Smooth muscle cell of the brain vasculature (primary cell): ENCODE results near the gene SNRK.

ENCODE experiments used
- DNase-seq: peaks from one replicate; pipeline ENCODE4 v3.0.0-alpha.2; 2012; ENCODE audit warnings: low read depth, low spot score

SNRK gene

DNA sequence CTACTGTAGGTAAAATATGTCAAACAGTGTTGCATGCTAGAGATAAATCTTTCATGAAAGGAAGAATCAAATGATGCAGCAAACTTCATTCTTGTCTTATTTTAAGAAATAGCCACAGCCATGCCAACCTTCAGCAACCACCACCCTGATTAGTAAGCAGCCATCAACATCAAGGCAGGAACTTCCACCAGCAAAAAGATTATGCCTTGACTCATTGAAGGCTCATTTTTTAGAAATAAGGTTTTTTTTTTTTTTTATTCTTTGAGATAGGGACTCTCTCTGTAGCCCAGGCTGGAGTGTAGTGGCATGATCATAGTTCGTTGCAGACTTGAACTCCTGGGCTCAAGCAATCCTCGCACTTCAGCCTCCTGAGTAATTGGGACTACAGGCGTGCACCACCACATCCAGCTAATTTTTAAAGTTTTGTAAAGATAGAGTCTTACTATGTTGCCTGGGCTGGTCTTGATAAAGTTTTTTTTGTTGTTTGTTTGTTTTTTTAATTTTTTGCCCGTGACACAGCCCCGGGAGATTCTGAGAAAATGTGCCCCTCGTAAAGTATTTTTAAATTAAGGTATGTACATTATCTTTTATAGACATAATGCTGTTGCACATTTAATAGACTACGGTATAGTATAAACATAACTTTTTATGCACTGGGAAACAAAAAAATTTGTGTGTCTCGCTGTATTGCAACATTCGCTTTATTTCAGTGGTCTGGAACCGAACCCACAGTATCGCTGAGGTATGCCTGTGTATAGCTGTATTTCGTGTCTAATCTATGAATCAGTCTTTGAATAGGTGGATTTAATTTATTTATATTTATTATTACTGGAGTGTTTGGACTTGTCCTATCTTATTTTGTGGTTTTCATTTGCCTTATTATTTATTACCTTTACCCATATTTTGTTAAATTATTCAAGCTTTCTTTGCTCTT, 23.3 kb downstream of the SNRK start:
- DNase-seq, result no peak

DNA sequence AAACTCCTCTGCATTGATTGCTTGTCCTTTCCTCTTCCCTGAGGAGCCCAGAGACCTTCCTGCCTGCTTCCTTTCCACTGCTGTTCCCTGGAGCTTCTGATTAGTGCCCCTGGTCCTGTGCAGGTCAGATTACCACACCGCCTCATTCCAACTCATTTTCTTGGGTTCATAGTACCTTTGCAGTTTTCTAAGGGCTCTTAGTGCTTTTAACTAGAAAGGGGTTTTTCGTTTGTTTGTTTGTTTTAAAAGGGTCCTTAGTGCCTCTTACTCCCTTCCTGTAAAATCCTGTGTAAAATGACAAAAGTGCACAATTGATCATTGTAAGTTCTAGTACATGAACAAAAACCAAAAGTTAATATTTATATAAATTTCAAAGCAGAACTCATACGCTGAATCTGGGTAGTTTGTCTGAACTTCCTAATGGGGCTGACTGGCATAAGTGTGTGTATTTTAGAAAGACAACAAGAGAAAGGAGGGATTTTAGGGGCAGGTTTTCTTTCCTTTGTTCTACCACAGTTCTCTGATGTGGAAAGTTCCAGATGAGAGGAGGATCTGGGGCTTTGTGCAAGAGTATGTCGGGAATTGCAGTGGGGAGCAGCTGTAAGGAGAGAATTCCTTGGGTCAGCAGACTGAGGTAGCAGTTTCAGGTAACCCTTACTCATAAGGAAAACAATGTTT, 30.6 kb downstream of the SNRK start:
- no peak for DNase-seq

DNA sequence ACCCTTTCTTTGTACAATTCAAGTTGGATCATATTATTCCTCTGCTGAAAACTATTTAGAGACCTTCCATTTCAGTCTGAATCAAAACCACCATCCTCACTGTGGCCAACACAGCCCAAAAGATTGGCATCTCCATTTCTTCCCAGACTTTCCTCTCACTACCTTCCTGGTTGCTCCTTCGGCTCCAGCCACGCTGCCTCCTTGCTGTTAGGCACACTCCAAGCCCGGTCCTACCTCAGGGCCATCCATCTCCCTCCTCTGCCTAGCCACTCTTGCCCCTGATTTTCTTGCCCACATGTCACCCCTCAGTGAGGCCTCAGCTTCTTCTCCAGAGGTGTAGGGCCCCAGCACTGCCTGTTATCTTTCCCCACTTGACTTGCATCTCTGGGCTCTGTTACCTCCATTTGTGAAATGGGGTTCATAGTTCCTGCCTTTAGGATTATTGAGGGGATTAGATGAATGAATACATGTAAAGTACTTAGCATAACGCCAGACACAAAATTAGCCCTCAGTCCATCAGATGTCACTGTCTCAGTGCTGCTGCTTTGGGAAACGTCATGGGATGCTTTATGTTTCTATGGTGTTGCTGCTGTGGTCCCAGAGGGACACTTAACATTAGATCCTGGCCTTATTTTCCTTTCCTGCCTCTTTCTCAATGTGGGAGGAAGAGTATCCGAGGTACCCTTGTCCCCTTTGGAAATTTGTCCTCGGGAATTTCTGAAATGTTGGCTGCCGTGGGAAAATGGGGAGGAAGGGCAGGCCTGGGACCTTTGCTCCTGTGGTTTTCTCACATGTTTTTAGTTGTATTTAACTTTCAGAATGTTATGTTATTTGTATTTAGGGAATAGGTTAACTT, 31.3 kb downstream of the SNRK start:
- DNase-seq, result no peak

DNA sequence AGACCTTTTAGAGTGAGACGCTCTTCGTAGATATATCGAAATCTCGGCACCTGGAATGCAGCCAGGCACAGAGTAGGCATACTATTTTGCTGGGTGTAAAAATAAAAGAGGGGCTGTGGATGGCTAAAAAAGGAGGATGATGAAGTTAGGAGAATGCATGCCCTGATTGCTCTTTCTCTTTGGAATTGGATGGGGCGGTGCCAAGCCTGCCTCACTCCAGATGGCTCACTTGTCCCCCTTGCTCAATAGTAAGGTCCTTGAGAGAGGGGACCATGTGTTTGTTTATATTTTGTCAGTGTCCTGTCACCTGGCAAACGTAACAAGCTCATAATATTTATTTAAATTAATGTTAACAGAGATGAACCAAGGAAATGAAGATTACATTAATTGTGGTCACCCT, 33.0 kb downstream of the SNRK start:
- no peak for DNase-seq

DNA sequence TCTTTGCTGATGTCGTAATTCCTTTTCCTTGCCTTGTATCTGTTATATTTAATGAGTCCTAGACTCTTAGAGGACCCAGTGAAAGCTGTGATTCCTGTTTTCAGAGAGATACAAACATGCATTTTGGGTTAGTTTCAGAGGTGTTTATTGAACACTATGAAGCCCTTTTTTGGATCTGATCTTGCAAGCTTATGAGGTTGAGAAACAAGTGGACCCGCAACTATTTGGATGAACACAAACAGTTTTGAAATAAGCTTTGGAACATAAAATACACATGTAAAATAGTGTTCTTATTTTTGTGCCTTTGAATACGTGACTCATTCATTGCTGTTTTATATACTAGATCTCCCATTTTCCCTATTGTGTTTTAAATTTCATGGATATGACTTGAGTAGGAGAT, 33.5 kb downstream of the SNRK start:
- DNase-seq, result no peak

DNA sequence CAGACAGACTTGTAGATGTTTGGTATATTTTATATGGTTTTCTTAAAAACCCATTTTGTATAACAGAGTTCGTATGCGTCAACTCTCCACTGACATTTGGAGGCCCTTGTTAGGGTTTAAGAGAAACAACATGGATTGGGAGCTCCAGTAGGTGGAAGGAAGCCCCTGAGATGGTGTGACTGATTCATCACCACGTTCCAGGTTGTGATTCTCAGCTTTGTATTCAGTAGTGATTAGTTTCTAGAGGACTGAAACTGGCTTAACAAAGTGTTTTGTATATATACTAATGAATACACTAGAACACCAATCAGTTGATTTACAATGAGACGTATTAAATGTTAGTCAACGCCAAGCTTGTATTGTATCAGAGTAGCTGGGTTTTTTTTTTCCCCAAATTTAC, 33.9 kb downstream of the SNRK start:
- no peak for DNase-seq

DNA sequence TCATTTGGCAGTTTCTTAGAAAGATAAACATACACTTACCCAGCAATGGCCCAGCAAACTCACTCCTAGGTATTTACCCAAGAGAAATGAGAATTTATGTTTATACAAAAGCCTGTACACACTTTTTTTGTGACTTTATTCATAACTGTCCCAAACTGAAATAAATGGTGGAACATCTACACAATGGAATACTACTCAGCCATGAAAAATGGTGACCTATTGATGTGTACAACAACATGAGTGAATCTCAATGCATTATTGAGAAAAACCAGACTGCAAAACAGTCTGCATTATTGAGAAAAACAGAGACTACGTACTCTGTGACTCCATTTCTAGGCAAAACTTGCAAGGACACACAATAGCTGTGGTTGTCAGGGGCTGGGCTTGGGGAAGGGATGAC, 37.2 kb downstream of the SNRK start:
- DNase-seq, result no peak

DNA sequence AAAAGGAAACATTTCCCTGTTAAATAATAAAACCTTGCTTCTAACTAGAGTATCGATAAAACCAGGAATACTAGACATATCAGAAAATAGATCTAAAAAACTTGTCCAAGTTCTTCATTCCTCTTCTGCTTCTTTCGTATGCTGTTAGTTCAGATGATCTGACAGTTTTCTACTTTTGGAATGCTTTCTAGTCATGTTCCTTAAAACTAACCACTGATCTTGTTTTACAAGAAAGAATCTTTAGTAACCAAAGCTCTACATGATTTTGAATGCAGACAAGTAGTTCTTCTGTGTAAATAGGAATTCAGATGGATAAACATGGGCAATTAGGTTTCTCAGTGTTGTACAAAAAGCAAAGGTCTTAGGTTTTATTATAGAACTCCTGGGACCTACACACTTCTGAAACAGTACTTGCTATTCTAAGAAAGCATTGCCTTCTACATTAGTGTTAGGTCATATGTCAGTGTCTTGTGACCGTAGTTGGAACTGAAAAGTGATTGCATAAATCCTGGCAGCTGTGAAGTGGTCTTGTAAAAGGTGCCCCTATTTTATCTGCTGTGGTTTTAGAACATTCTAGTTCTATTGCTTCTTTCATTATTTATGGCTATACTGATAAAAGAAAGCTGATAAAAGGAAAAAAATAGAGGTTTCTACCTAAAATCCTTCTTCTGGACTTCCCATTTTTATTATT, 40.7 kb downstream of the SNRK start:
- no peak for DNase-seq

DNA sequence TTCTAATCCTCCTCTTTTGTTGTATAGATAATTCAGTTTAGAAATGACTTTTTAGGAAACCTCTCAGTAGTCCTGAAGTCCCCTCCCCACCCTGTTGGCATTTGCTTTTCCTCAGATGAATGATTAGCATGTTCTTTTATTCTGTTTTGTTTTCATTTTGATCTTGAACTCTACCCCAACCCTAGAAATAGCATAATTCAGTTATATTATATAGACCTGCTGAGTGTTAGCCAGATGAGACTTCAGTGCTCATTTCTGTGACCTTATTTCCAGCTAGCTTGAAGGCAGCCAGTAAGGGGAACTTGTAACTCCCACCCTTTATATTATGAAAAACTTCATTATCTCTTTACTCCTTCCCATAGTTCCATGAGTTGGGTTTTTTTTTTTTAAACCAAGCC, 41.2 kb downstream of the SNRK start:
- DNase-seq, result no peak

DNA sequence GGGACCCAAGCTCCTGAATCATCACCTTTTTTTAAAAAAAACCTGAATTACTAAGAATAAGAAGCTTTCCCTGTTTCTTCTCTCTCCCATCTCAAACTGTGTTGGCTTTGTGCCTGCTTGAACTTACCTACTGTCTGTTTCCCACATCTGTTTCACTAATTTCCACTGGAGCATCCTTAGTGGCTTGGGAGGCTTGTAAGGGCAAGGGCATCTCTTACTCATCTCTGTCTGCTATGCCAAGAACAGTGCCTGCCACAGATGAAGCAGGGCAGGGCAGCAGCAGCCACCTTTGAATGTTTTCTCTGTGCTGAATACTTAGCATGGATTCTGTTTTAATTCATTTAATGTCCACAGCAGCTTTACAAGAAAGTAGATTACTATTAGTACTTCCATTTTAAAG, 42.3 kb downstream of the SNRK start:
- no peak for DNase-seq

DNA sequence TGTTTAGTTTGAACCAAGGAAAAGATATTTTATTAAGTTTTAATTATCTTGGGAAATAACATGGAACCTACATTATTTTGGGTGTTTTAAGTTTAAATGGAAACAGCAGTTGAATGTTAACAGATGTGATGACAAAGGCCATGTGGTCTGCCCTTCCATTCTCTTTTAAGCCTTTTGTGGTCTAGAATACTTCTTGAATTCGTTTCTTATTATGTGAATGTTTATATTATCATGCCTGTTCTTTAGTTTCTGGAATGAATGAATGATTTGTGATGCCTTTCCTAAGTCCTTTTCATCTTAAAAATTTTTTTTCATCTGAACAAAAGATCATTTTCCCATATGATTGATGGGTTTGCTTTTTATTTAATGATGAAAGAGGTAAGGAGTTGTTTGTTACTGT, 44.6 kb downstream of the SNRK start:
- DNase-seq, result no peak

DNA sequence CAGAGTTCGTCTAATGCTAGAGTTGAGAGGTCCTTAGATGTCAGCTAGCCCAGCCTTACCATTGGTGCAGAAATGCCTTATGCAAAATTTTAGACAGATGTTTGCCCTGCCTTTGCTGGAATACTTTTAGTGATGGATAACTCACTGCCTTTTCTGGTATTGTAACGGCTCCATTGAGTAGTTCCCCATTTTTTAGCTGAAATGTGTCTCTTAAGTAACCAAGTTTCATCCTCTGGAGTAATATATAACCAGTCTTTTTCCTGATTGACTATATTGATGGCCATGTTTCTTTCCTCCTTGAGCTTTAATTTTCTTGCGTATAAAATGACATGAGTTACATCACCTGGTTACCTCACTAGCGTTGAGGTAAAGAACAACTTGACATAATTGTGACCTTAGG, 45.0 kb downstream of the SNRK start:
- DNase-seq, result no peak

DNA sequence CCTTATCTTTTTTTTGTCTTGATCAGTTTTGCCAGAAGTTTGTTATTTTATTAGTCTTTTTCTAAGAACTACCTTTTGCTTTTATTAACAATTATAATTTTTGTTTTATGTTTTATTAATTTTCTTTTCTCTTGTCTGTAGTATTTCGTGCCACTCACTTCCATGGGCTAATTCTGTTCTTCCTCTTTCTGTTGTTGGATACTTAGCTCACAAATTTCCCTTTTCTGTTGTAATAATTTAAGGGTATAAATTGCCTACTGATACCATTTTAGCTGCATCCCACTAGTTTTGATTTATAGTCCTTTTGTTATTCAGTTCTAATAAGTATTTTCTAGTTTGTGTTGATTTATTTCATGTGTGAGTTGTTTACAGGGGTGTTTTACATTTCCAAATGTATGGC, 48.6 kb downstream of the SNRK start:
- DNase-seq, result no peak

DNA sequence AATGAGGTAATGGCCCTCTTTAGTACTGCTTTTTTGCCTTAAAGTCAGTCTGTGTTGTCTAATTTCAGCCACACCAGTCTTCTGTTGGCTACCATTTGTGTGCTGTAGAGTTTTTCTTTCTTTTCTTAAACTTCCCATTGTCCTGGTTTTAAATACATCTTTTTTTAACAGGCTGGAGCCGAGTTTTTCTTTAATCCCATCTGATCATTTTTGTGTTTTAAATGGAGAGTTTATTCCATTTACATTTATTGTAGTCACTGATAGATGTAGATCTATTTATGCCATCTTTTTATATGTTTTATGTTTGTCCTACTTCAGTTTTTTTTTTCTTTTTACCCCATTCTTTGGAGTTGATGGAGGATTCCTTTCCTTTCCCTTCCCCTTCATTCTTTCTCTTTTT, 49.5 kb downstream of the SNRK start:
- no peak for DNase-seq

DNA sequence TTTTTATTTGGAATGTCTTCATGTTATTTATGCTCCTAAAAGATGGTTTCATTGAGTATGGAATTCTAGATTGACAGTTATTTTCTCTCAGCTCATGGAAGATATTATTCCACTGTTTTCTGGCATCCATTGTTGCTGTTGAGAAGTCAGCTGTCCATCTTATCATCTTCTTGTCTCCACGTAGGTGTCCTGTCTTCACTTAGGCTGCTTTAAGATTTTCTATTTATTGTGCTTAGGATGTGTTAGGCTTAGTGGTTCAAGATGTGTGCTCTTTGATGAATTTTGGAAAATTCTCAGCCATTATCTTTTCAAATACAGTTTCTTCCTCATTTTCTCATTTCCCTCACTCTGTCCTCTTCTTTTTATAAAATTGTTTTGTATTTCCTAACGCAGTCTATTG, 52.0 kb downstream of the SNRK start:
- DNase-seq, result no peak

DNA sequence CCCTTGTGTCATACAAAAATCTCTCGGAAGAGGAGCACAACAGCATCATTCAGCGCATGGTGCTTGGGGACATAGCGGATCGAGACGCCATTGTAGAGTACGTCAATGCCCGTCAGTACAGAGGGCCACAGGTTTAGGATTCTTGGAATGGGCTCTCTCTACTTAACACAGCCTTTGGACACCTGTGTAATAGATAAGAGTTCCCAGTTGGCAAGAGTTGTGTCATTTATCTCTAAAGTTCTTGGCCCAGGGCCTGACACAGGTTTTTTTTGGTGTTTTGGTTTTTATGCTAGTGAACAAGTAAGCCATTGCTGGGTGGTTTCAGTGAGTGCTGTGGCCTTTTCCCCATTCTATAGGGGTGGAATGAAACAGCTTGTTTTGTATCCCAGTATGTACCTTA, 54.1 kb downstream of the SNRK start:
- no peak for DNase-seq

DNA sequence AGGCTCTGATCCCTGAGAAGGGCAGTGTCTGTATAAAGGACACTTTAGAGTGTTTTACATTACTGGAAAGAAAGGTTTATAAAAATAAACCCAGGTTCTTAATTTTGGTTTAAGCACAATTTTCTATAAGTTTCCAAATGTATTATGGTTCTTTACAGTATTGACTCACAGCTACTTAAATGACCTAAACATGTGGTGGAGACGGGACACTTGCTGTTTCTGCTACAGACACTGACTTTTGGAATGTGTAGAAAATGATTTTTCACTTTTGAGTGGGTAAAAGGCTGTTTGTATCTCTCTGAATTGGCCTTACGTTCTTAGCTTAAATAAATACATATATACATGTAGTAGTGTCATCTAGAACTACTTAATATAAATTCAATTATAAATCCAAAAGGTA, 55.4 kb downstream of the SNRK start:
- DNase-seq, result no peak

DNA sequence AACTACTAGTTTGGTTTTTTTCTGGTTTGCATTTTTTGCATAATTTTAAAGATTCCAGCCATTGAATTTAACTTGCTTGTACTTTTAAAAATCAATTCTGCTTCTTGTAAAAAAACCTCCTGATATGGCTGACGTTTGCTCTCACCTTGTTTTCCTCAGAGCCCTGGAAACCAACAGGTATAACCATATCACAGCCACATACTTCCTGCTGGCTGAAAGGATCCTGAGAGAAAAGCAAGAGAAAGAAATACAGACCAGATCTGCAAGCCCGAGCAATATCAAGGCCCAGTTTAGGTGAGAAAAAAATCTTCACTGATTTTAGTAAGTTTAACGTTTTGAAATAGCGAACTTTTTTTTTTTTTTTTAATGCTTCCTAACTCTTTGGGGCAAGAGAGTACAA, 56.8 kb downstream of the SNRK start:
- DNase-seq, result no peak

DNA sequence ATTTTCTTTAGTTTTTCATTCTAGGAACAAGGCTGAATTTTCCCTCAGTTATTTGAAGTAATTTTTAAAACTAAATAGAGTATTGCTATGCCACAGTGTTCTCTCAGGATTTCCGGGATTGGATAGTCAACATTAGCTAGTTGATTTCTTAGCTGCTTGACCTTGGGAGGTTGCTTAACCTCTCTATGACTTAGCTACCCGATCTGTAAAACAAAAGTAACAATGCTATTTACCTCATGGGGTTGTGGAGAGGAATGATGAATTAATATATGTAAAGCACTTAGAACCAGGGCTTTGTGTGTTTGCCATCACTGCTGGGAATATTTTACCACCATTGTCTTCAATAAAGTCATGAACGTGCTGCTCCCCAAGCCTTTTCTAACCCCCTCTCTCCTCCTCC, 57.5 kb downstream of the SNRK start:
- no peak for DNase-seq

DNA sequence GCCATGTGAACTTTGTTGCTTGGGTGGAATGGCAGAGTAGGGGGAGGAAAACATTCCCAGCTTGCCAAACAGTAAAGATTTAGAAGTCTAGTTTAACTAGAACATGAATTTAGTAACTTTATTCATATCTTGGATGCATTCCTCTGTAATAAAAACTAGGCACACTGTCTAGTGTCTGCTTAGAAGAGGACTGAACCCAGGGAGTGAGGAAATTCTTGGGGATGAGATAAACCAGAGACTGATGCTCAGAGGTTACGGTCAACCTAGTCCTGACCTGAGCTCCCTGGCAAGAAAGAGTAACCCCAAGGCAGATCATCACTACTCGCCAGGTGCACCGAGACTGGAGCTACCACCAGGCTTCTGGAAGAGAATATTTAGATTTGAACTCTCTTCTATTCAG, 58.2 kb downstream of the SNRK start:
- no peak for DNase-seq

DNA sequence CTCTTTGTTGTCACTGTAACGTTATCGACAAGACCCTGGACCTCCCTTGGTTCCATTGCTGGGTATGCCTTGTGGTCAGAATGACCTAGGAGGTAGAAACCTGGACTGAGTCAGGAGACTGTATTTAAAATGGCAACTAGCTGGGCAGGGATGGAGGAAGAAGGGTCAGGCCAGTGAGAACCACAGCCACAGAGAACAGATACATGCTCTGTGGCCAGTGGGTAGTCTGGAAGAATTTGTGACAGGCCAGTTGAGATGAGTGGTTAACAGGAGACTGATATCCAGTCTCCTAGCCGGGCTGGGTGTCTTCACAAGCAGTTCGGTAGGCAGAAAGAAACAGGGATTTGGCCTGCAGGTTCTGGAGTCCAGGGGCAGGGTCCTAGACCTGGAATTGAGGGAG, 58.9 kb downstream of the SNRK start:
- no peak for DNase-seq

DNA sequence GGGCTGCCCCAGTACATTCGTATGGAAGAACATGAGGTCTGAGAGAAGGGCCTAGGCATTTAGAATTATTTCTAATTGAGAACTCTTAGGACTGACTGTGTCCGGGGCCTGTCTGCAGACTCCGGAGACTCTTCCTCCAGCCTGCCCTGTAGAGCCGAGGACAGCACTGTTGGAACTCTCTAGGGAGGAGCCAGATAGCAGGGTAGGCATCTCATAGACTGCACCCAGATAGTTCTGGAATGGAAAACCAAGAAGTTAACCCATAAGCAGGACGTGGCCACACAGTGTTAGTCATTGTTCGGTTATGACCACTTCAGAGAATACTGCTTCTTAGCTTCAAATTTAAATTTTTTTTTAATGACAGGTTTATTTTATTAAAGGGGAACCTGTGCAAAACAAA, 59.5 kb downstream of the SNRK start:
- DNase-seq, result no peak
